Measurements from ENCODE around the gene NALCN. TPM values are rescaled to one million over a fixed set of nuclear protein-coding genes. Genes with fewer than 3 reads are reported as not detected.

Gene NALCN
- total RNA-seq, 1 donor from 2014 or later: 0.81 TPM

DNA sequence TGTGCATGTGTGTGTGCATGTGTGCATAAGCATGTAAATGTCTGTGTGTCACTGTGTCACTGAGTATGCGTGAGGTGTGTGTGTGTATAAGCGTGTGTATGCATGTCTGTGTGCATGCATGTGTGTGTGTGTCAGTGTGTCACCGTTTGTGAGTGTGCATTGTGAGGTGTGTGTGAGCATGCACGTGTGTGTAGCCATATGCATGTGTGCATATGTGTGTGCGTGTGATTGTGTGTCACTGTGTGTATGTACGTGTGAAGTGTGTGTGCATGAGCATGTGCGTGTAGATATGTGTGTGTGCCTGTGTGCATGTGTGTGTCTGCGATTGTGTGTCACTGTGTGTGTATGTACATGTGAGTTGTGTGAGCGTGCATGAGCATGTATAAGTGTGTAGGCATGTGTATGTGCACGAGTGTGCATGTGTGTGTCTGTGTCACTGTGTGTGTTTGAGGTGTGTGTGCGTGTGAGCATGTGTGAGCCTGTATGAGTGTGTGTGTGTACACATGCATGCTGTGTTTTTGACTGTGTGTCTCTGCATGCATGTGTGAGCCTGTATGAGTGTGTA is 144.5 kb downstream of the NALCN start:
- no peaks in the 10 kb centered on the region for H3K27me3 Mint-ChIP-seq (ENCODE audit: unreplicated experiment)
- H3K9me3 Mint-ChIP-seq (ENCODE audit: unreplicated experiment): no peaks in the 10 kb centered on the region
- no peaks in the 10 kb centered on the region for H3K36me3 Mint-ChIP-seq (ENCODE audit: unreplicated experiment)
- H3K27ac Mint-ChIP-seq (ENCODE audit: unreplicated experiment): no peak overlapping the region
- no peak for DNase-seq
- TF ChIP-seq, protein P1, sequence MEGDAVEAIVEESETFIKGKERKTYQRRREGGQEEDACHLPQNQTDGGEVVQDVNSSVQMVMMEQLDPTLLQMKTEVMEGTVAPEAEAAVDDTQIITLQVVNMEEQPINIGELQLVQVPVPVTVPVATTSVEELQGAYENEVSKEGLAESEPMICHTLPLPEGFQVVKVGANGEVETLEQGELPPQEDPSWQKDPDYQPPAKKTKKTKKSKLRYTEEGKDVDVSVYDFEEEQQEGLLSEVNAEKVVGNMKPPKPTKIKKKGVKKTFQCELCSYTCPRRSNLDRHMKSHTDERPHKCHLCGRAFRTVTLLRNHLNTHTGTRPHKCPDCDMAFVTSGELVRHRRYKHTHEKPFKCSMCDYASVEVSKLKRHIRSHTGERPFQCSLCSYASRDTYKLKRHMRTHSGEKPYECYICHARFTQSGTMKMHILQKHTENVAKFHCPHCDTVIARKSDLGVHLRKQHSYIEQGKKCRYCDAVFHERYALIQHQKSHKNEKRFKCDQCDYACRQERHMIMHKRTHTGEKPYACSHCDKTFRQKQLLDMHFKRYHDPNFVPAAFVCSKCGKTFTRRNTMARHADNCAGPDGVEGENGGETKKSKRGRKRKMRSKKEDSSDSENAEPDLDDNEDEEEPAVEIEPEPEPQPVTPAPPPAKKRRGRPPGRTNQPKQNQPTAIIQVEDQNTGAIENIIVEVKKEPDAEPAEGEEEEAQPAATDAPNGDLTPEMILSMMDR (IDR thresholded peaks at IDR 0.05; ENCODE audit: partially characterized antibody, unreplicated experiment): no peak
- H3K4me3 Mint-ChIP-seq (ENCODE audit: unreplicated experiment): no peak overlapping the region
- H3K4me1 Mint-ChIP-seq (ENCODE audit: low read depth, unreplicated experiment): peaks cover 4% of the 10 kb centered on the region

GRCh38 chr13:101267656-101268055 is 148.7 kb downstream of the NALCN start:
- Mint-ChIP-seq H3K9me3 (ENCODE audit: unreplicated experiment) (no peaks in the 10 kb centered on the region), H3K36me3 (ENCODE audit: unreplicated experiment) (no peaks in the 10 kb centered on the region), H3K27me3 (ENCODE audit: unreplicated experiment) (no peaks in the 10 kb centered on the region), H3K4me1 (ENCODE audit: low read depth, unreplicated experiment) (peaks cover 11% of the 10 kb centered on the region), H3K27ac (ENCODE audit: unreplicated experiment) (no peak overlapping the region), H3K4me3 (ENCODE audit: unreplicated experiment) (no peak overlapping the region)
- TF ChIP-seq, protein P1 (IDR thresholded peaks at IDR 0.05; ENCODE audit: partially characterized antibody, unreplicated experiment): no peak
- DNase-seq: no peak

GRCh38 chr13:101265934-101266333 is 150.4 kb downstream of the NALCN start:
- Mint-ChIP-seq H3K27ac (ENCODE audit: unreplicated experiment) (no peak overlapping the region), H3K9me3 (ENCODE audit: unreplicated experiment) (no peaks in the 10 kb centered on the region), H3K4me3 (ENCODE audit: unreplicated experiment) (no peak overlapping the region), H3K36me3 (ENCODE audit: unreplicated experiment) (no peaks in the 10 kb centered on the region), H3K27me3 (ENCODE audit: unreplicated experiment) (no peaks in the 10 kb centered on the region), H3K4me1 (ENCODE audit: low read depth, unreplicated experiment) (peaks cover 11% of the 10 kb centered on the region)
- DNase-seq: no peak
- TF ChIP-seq, protein P1 (IDR thresholded peaks at IDR 0.05; ENCODE audit: partially characterized antibody, unreplicated experiment): no peak

- no peaks in the 10 kb centered on the region for H3K27me3 Mint-ChIP-seq (ENCODE audit: unreplicated experiment)
- TF ChIP-seq, protein P1 (IDR thresholded peaks at IDR 0.05; ENCODE audit: partially characterized antibody, unreplicated experiment): no peak
- no peaks in the 10 kb centered on the region for H3K36me3 Mint-ChIP-seq (ENCODE audit: unreplicated experiment)
- H3K4me3 Mint-ChIP-seq (ENCODE audit: unreplicated experiment): no peak overlapping the region
- no peaks in the 10 kb centered on the region for H3K9me3 Mint-ChIP-seq (ENCODE audit: unreplicated experiment)
- DNase-seq: no peak
- H3K27ac Mint-ChIP-seq (ENCODE audit: unreplicated experiment): no peak overlapping the region
- H3K4me1 Mint-ChIP-seq (ENCODE audit: low read depth, unreplicated experiment): peaks cover 11% of the 10 kb centered on the region
Observed at GRCh38 chr13:101264931-101265330, 151.4 kb downstream of the NALCN start.

DNA sequence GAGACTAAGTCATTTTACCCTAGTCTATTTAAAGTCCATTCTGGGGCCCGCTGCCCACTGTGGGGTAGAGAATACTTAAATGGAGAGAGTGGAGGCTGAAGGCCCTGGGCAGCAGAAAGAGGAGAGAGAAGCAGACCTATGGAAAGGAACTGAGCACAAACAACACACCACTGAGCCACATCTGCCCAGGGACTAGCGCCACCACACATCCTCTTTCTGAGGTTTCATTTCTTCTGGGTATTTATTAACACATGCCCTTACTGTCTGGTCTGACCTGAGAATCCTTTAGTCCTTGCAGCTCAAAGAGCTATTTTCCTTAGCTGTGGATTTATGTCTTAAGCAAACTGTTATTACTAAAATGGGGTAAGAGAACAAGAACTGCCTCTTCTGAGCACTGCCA is 154.0 kb downstream of the NALCN start:
- TF ChIP-seq, protein P1 (IDR thresholded peaks at IDR 0.05; ENCODE audit: partially characterized antibody, unreplicated experiment): no peak
- no peak overlapping the region for H3K4me3 Mint-ChIP-seq (ENCODE audit: unreplicated experiment)
- H3K9me3 Mint-ChIP-seq (ENCODE audit: unreplicated experiment): no peaks in the 10 kb centered on the region
- no peak for DNase-seq
- no peaks in the 10 kb centered on the region for H3K27me3 Mint-ChIP-seq (ENCODE audit: unreplicated experiment)
- no peak overlapping the region for H3K27ac Mint-ChIP-seq (ENCODE audit: unreplicated experiment)
- H3K36me3 Mint-ChIP-seq (ENCODE audit: unreplicated experiment): no peaks in the 10 kb centered on the region
- peaks cover 18% of the 10 kb centered on the region for H3K4me1 Mint-ChIP-seq (ENCODE audit: low read depth, unreplicated experiment)

Data from glutamatergic neuron (in vitro differentiated cells).